Frontal cortex (tissue), 4 donors: ENCODE data around the gene TMEM179. TPM values are rescaled to one million over a fixed set of nuclear protein-coding genes. Genes with fewer than 3 reads are reported as not detected.
A peak's percentile ranks its signal among the peaks of the same experiment; 100 is the strongest.

Experiments used
- DNase-seq, 2 donors: peaks; one replicate each; pipeline ENCODE4 v3.0.0; 2012; ENCODE audit warnings: low spot score in 2 of 2
- FAIRE-seq: peaks from 2 replicates; lab custom pipeline; 2012; peaks lifted over from hg19 to GRCh38; lab: Jason Lieb, UNC
- total RNA-seq: library from RNA; depleted of rRNA; stranded (reverse); fragments of >200 nt; gene quantifications from one replicate; pipeline ENCODE4 v1.2.3, GENCODE V29; 2014
- donor health status: control.
- donor health status: control.
- donor health status: control.

Gene TMEM179
- total RNA-seq, 1 donor from 2014 or later: 42.0 TPM

- FAIRE-seq: no peak
- DNase-seq: peak; percentile 18 to 38
These were observed 2.8 kb downstream of the TMEM179 start for GRCh38 chr14:104601786-104602185.

GRCh38 chr14:104600805-104601204 lies 3.8 kb downstream of the TMEM179 start:
- DNase-seq (peak; percentile 10 to 24), FAIRE-seq (no peak)

GRCh38 chr14:104600141-104600643 lies 4.4 kb downstream of the TMEM179 start:
- DNase-seq (peak; percentile 62 to 77), FAIRE-seq (no peak)

GRCh38 chr14:104599446-104599845 lies 5.1 kb downstream of the TMEM179 start:
- FAIRE-seq (no peak), DNase-seq (no peak)

GRCh38 chr14:104598910-104599273 lies 5.7 kb downstream of the TMEM179 start:
- peak in 1 of 2 donors; percentile 24 for DNase-seq
- FAIRE-seq: no peak

- FAIRE-seq: no peak
- DNase-seq: no peak
These were observed 6.3 kb downstream of the TMEM179 start for GRCh38 chr14:104598039-104598909.

GRCh38 chr14:104597576-104597975 lies 7.0 kb downstream of the TMEM179 start:
- FAIRE-seq (no peak), DNase-seq (no peak)

GRCh38 chr14:104596927-104597351 lies 7.6 kb downstream of the TMEM179 start:
- FAIRE-seq: no peak
- no peak for DNase-seq

GRCh38 chr14:104596451-104596918 lies 8.1 kb downstream of the TMEM179 start:
- no peak for FAIRE-seq
- DNase-seq: no peak

- DNase-seq (no peak), FAIRE-seq (no peak)
These were observed 8.6 kb downstream of the TMEM179 start for GRCh38 chr14:104595911-104596450.

GRCh38 chr14:104595116-104595675 lies 9.4 kb downstream of the TMEM179 start:
- no peak for DNase-seq
- no peak for FAIRE-seq

- no peak for DNase-seq
- no peak for FAIRE-seq
These were observed 10.1 kb downstream of the TMEM179 start for GRCh38 chr14:104594310-104595046.

GRCh38 chr14:104593710-104594136 lies 10.8 kb downstream of the TMEM179 start:
- DNase-seq: no peak
- no peak for FAIRE-seq

GRCh38 chr14:104593241-104593701 lies 11.3 kb downstream of the TMEM179 start:
- no peak for DNase-seq
- FAIRE-seq: no peak

- DNase-seq (no peak), FAIRE-seq (no peak)
These were observed 11.8 kb downstream of the TMEM179 start for GRCh38 chr14:104592785-104593184.

GRCh38 chr14:104592292-104592672 lies 12.3 kb downstream of the TMEM179 start:
- FAIRE-seq (no peak), DNase-seq (no peak)

GRCh38 chr14:104591506-104592291 lies 12.9 kb downstream of the TMEM179 start:
- FAIRE-seq (no peak), DNase-seq (no peak)

- no peak for FAIRE-seq
- no peak for DNase-seq
These were observed 13.5 kb downstream of the TMEM179 start for GRCh38 chr14:104591031-104591430.

- DNase-seq (no peak), FAIRE-seq (no peak)
These were observed 14.2 kb downstream of the TMEM179 start for GRCh38 chr14:104590240-104590965.
